Keratinocyte (primary cell): ENCODE results near the gene CDC42EP3. TPM values are rescaled to one million over a fixed set of nuclear protein-coding genes. Genes with fewer than 3 reads are reported as not detected.

Experiments
- DNase-seq: peaks from one replicate; pipeline ENCODE4 v3.0.0-alpha.2; 2011; ENCODE audit warnings: low read depth, missing footprints, low spot score
- FAIRE-seq: peaks from 2 replicates; lab custom pipeline; 2011; peaks lifted over from hg19 to GRCh38; lab: Jason Lieb, UNC
- H2AFZ ChIP-seq: 2 replicates; pipeline ENCODE4 v1.6.0; 2012; ENCODE audit warnings: low read length, control low read depth, inconsistent platforms; ENCODE audit not compliant: control insufficient read depth
- H3K27ac ChIP-seq: 2 replicates; pipeline ENCODE4 v1.5.1; 2011; ENCODE audit warnings: low read length; ENCODE audit not compliant: control insufficient read depth, insufficient read depth
- H3K27me3 ChIP-seq: 3 replicates; pipeline ENCODE4 v1.6.0; 2011; ENCODE audit warnings: low read length; ENCODE audit not compliant: control insufficient read depth, insufficient read depth; ENCODE audit errors: extremely low read depth
- H3K36me3 ChIP-seq, 2 experiments: 2 replicates in 1 of 2; 3 replicates in 1 of 2; pipeline ENCODE4 v1.5.1; 2011; ENCODE audit warnings: low read length in 2 of 2, mild to moderate bottlenecking in 1 of 2; ENCODE audit not compliant: control insufficient read depth in 2 of 2, insufficient read depth in 2 of 2; ENCODE audit errors: extremely low read depth in 1 of 2
- H3K4me1 ChIP-seq: 3 replicates; pipeline ENCODE4 v1.5.1; 2011; ENCODE audit warnings: low read length; ENCODE audit not compliant: control insufficient read depth, insufficient read depth; ENCODE audit errors: extremely low read depth
- H3K4me2 ChIP-seq: 3 replicates; pipeline ENCODE4 v1.6.0; 2011; ENCODE audit warnings: low read depth, low read length; ENCODE audit not compliant: control insufficient read depth, insufficient read depth; ENCODE audit errors: extremely low read depth
- H3K4me3 ChIP-seq, 3 experiments: fragments of 200-600 bp in 1 of 3; sonication (generic) in 1 of 3; 2 replicates in 2 of 3; 3 replicates in 1 of 3; pipeline ENCODE4 v1.5.1; 2011 to 2016; ENCODE audit warnings: low read length in 3 of 3, mild to moderate bottlenecking in 3 of 3, control low read depth in 2 of 3, inconsistent platforms in 1 of 3, low read depth in 1 of 3, mixed read lengths in 1 of 3, mixed run types in 1 of 3, moderate library complexity in 1 of 3; ENCODE audit not compliant: control insufficient read depth in 2 of 3, insufficient read depth in 2 of 3; ENCODE audit errors: extremely low read depth in 1 of 3
- H3K79me2 ChIP-seq: 2 replicates; pipeline ENCODE4 v1.6.0; 2012; ENCODE audit warnings: low read length; ENCODE audit not compliant: control insufficient read depth, insufficient read depth
- H3K9ac ChIP-seq: 3 replicates; pipeline ENCODE4 v1.6.0; 2011; ENCODE audit warnings: low read length; ENCODE audit not compliant: control insufficient read depth, insufficient read depth; ENCODE audit errors: extremely low read depth
- H3K9me1 ChIP-seq: 3 replicates; pipeline ENCODE4 v1.6.0; 2011; ENCODE audit warnings: low read length; ENCODE audit not compliant: control insufficient read depth, insufficient read depth; ENCODE audit errors: extremely low read depth
- H3K9me3 ChIP-seq: 2 replicates; pipeline ENCODE4 v1.5.1; 2012; ENCODE audit warnings: low read depth, low read length; ENCODE audit not compliant: control insufficient read depth
- H4K20me1 ChIP-seq: 3 replicates; pipeline ENCODE4 v1.6.0; 2011; ENCODE audit warnings: low read length; ENCODE audit not compliant: control insufficient read depth, insufficient read depth; ENCODE audit errors: extremely low read depth
- EZH2 ChIP-seq: IDR thresholded peaks from one replicate; pipeline ENCODE4 v1.6.1; 2012; ENCODE audit warnings: inconsistent platforms, mild to moderate bottlenecking, low read length, moderate library complexity
- dilution Hi-C: fragments of 300-500 bp; cut with MboI; formaldehyde crosslinking; loops from one replicate; pipeline ENCODE4 v1.7.0; 2020; ENCODE audit warnings: low sequenced_read_pairs; ENCODE audit not compliant: extremely low pct_ligation_motif_present
- polyA plus RNA-seq, 5 experiments: library from polyadenylated mRNA; depleted of rRNA in 3 of 5; stranded (reverse) in 3 of 5; stranded (forward) in 1 of 5; unstranded in 1 of 5; fragments of >200 nt; gene quantifications; 1 replicate in 1 of 5; 2 replicates in 3 of 5; 3 replicates in 1 of 5; pipeline versions ENCODE4 v1.2.1 to v1.2.3, GENCODE V29; 2011 to 2012; ENCODE audit warnings: missing spikeins in 2 of 5, low read depth in 1 of 5, low replicate concordance in 1 of 5
- TF ChIP-seq, protein P1 (sequence below), 3 experiments: IDR thresholded peaks in 1 of 3; conservative IDR thresholded peaks in 1 of 3; optimal IDR thresholded peaks in 1 of 3; 2 replicates in 2 of 3; 3 replicates in 1 of 3; pipeline versions ENCODE3 to v1.5.1; 2011; ENCODE audit warnings: low read length in 3 of 3, mild to moderate bottlenecking in 3 of 3, moderate library complexity in 2 of 3, control low read depth in 1 of 3, inconsistent platforms in 1 of 3; ENCODE audit not compliant: insufficient read depth in 2 of 3; ENCODE audit errors: extremely low read depth in 1 of 3

CDC42EP3 gene
- polyA plus RNA-seq, 1 donor (not counting 4 experiments of a cell fraction or from before 2014, with no cell fraction given), result 34.6 TPM

GRCh38 chr2:37601569-37601968 lies 69.9 kb downstream of the CDC42EP3 start:
- FAIRE-seq (no peak), DNase-seq (no peak)
- TF ChIP-seq EZH2, result no peak
- TF ChIP-seq, protein P1, sequence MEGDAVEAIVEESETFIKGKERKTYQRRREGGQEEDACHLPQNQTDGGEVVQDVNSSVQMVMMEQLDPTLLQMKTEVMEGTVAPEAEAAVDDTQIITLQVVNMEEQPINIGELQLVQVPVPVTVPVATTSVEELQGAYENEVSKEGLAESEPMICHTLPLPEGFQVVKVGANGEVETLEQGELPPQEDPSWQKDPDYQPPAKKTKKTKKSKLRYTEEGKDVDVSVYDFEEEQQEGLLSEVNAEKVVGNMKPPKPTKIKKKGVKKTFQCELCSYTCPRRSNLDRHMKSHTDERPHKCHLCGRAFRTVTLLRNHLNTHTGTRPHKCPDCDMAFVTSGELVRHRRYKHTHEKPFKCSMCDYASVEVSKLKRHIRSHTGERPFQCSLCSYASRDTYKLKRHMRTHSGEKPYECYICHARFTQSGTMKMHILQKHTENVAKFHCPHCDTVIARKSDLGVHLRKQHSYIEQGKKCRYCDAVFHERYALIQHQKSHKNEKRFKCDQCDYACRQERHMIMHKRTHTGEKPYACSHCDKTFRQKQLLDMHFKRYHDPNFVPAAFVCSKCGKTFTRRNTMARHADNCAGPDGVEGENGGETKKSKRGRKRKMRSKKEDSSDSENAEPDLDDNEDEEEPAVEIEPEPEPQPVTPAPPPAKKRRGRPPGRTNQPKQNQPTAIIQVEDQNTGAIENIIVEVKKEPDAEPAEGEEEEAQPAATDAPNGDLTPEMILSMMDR (optimal IDR thresholded peaks at IDR 0.05 in 1 of 3, IDR thresholded peaks at IDR 0.05 in 1 of 3, conservative IDR thresholded peaks at IDR 0.05 in 1 of 3; ENCODE audit: extremely low read depth in 1 of 3, insufficient read depth in 2 of 3, low read length in 3 of 3), result no peak
- H3K9me1 ChIP-seq, result no peaks in the 10 kb centered on the region
- no peaks in the 10 kb centered on the region for H3K79me2 ChIP-seq
- H3K27ac ChIP-seq, result no peak overlapping the region
- no peak overlapping the region for H2AFZ ChIP-seq
- no peak overlapping the region for H3K9ac ChIP-seq
- H4K20me1 ChIP-seq, result no peaks in the 10 kb centered on the region
- H3K4me2 ChIP-seq, result no peak overlapping the region
- no peaks in the 10 kb centered on the region for H3K9me3 ChIP-seq
- H3K4me1 ChIP-seq, result peaks cover 10% of the 10 kb centered on the region
- H3K36me3 ChIP-seq, result no peaks in the 10 kb centered on the region
- no peak overlapping the region for H3K4me3 ChIP-seq
- no peaks in the 10 kb centered on the region for H3K27me3 ChIP-seq
- dilution Hi-C loops, result no loop called here

DNA sequence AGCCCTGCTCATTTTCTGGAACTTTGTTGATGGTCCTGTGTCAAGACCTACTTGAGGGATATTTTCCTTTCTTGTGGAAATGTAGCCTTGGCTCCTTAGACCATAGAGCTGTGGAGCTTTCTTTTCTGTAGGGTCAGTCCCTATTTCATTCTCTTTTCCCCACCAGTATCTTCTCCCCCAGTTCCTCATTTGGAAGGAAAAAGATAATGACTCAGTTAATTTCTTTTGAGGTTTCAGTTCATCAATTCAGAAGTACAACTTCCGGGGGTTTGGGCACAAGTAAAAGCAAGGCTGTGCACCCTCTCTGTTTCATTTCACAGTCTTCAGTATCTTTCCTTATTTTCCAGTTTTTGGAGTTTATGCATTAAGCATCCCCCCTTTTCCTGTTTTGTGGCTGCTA lies 70.7 kb downstream of the CDC42EP3 start:
- no peaks in the 10 kb centered on the region for H3K9me1 ChIP-seq
- no peak overlapping the region for H2AFZ ChIP-seq
- H4K20me1 ChIP-seq, result no peaks in the 10 kb centered on the region
- no peak for TF ChIP-seq EZH2
- TF ChIP-seq, protein P1 (optimal IDR thresholded peaks at IDR 0.05 in 1 of 3, IDR thresholded peaks at IDR 0.05 in 1 of 3, conservative IDR thresholded peaks at IDR 0.05 in 1 of 3; ENCODE audit: extremely low read depth in 1 of 3, insufficient read depth in 2 of 3, low read length in 3 of 3), result no peak
- H3K9me3 ChIP-seq, result no peaks in the 10 kb centered on the region
- H3K4me2 ChIP-seq, result no peak overlapping the region
- H3K27ac ChIP-seq, result no peak overlapping the region
- H3K79me2 ChIP-seq, result no peaks in the 10 kb centered on the region
- peaks cover 10% of the 10 kb centered on the region for H3K4me1 ChIP-seq
- no peaks in the 10 kb centered on the region for H3K36me3 ChIP-seq
- H3K4me3 ChIP-seq, result no peak overlapping the region
- FAIRE-seq (no peak), DNase-seq (no peak)
- H3K9ac ChIP-seq, result no peak overlapping the region
- dilution Hi-C loops, result no loop called here
- no peaks in the 10 kb centered on the region for H3K27me3 ChIP-seq
